Skin epidermis (tissue), 12 donors: ENCODE measurements around the gene ALOX5.
A peak's percentile ranks its signal among the peaks of the same experiment; 100 is the strongest.
"Not testable (repeated sequence)": the region's sequence is repeated elsewhere in the genome, so short reads cannot be mapped to it uniquely, and the experiment has no call there.

ENCODE experiments used
- H3K27ac ChIP-seq, 21 experiments: fragments of 200-600 bp; sonication (generic) in 11 of 21; one replicate each; pipeline ENCODE4 v1.5.0; 2020; ENCODE audit warnings: mild to moderate bottlenecking in 3 of 21, inconsistent platforms in 2 of 21, moderate library complexity in 2 of 21
- H3K4me3 ChIP-seq, 7 experiments: fragments of 200-600 bp; sonication (generic) in 2 of 7; one replicate each; pipeline ENCODE4 v1.5.0; 2020; ENCODE audit warnings: inconsistent platforms in 2 of 7, mild to moderate bottlenecking in 2 of 7, moderate library complexity in 1 of 7

ALOX5 gene

DNA sequence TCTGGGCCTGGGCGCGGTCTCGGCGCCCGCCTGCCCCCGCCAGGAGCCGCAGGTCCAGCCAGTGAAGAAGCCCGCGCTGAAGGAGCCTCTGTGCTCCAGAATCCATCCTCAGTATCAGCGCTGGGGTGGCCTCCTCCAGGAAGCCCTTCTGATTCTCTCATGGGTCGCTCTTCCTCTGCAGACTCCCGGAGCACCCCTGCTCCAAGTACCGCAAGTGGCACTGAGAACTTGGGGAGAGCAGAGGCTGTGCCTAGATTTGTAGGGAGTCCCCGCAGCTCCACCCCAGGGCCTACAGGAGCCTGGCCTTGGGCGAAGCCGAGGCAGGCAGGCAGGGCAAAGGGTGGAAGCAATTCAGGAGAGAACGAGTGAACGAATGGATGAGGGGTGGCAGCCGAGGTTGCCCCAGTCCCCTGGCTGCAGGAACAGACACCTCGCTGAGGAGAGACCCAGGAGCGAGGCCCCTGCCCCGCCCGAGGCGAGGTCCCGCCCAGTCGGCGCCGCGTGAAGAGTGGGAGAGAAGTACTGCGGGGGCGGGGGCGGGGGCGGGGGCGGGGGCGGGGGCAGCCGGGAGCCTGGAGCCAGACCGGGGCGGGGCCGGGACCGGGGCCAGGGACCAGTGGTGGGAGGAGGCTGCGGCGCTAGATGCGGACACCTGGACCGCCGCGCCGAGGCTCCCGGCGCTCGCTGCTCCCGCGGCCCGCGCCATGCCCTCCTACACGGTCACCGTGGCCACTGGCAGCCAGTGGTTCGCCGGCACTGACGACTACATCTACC lies at the start of gene ALOX5:
ALOX5 (plus strand) TSS at position 641 of the 774 bp plus-strand sequence; CDS start at position 705, 64 bp downstream.
- Histone ChIP-seq H3K27ac (peak within 1 kb of the TSS in 17 of 21 experiments; percentile 0 to 83 (median 36)), H3K4me3 (peak within 1 kb of the TSS; percentile 10 to 45 (median 35))

DNA sequence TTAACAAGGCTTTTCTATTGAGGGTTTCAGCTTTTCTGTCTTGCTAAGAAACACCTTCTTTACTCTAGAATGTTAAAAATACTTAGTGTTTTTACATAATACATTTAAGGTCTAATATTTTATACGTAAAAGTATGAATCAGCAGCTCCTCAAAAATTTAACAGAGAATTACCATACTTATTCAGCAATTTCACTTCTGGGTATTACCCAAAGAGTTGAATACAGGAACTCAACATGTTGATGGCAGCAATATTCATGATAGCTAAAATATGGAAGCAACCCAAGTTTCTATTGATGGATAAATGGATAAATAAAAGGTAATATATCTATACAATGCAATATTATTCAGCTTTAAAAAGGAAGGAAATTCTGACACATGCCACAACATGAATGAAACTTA lies 48.9 kb upstream of the ALOX5 start:
- no peak overlapping the region for H3K4me3 ChIP-seq
- H3K27ac ChIP-seq: no peak overlapping the region

DNA sequence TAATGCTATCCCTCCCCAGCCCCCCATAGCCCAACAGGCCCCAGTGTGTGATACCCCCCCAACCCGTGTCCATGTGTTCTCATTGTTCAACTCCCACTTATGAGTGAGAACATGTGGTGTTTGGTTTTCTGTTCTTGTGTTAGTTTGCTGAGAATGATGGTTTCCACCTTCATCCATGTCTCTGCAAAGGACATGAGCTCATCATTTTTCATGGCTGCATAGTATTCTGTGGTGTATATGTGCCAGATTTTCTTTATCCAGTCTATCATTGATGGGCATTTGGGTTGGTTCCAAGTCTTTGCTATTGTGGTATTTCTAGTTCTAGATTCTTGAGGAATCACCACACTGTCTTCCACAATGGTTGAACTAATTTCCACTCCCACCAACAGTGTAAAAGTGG lies 47.2 kb upstream of the ALOX5 start:
- not testable (repeated sequence) for H3K4me3 ChIP-seq, H3K27ac ChIP-seq

DNA sequence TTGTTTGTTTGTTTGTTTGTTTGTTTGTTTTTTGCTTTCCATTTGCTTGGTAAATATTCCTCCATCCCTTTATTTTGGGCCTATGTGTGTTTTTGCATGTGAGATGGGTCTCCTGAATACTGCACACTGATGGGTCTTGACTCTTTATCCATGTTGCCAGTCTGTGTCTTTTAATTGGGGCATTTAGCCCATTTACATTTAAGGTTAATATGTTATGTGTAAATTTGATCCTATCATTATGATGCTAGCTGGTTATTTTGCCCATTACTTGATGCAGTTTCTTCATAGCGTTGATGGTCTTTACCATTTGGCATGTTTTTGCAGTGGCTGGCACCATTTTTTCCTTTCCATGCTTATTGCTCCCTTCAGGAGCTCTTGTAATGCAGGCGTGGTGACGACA lies 42.2 kb upstream of the ALOX5 start:
- H3K4me3 ChIP-seq, H3K27ac ChIP-seq: not testable (repeated sequence)

DNA sequence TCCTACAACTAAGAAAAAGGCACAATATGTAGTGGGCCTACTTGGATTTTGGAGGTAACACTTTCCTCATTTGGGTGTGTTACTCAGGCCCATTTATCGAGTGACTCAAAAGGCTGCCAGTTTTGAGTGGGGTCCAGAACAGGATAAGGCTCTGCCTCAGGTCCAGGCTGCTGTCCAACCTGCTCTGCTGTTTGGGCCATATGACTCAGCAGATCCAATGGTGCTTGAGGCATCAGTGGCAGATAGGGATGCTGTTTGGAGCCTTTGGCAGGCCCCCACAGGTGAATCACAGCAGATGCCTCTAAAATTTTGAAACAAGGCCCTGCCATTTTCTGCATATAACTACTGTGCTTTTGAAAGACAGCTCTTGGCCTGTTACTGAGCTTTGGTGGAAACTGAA lies 34.1 kb upstream of the ALOX5 start:
- H3K4me3 ChIP-seq: no peak overlapping the region
- H3K27ac ChIP-seq: no peak overlapping the region

DNA sequence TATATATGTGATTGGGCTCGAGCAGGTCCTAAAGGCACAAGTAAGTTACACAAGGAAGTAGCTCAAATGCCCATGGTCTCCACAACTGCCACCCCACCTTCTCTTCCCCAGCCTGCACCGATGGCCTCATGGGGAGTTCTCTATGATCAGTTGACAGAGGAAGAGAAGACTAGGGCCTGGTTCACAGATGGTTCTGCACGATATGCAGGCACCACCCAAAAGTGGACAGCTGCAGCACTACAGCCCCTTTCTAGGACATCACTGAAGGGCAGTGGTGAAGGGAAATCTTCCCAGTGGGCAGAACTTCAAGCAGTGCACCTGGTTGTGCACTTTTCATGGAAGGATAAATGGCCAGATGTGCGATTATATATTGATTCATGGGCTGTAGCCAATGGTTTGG lies 33.6 kb upstream of the ALOX5 start:
- not testable (repeated sequence) for H3K4me3 ChIP-seq, H3K27ac ChIP-seq

DNA sequence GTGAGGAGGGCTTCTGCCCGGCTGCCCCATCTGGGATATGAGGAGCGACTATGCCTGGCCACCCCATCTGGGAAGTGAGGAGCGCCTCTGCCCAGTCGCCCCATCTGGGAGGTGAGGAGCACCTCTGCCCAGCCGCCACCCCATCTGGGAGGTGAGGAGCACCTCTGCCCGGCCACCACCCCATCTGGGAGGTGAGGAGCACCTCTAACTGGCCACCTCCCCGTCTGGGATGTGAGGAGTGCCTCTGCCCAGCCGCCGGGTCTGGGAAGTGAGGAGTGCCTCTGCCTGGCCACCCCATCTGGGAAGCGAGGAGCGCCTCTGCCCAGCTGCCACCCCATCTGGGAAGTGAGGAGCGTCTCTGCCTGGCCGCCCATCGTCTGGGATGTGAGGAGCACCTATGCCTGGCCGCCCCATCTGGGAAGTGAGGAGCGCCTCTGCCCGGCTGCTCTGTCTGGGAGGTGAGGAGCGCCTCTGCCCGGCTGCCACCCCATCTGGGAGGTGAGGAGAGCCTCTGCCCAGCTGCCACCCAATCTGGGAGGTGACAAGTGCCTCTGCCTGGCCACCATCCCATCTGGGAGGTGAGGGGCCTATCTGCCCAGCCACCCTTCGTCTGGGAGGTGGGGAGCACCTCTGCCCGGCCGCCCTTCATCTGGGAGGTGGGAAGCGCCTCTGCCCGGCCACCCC lies 27.2 kb upstream of the ALOX5 start:
- not testable (repeated sequence) for H3K27ac ChIP-seq, H3K4me3 ChIP-seq

DNA sequence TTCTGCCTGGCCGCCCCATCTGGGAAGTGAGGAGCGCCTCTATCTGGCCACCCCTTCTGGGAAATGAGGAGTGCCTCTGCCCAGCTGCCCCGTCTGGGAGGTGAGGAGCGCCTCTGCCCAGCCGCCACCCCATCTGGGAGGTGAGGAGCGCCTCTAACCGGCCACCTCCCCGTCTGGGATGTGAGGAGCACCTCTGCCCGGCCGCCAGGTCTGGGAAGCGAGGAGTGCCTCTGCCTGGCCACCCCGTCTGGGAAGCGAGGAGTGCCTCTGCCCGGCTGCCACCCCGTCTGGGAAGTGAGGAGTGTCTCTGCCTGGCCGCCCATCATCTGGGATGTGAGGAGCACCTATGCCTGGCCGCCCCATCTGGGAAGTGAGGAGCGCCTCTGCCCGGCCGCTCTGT lies 26.6 kb upstream of the ALOX5 start:
- H3K27ac ChIP-seq, H3K4me3 ChIP-seq: not testable (repeated sequence)

DNA sequence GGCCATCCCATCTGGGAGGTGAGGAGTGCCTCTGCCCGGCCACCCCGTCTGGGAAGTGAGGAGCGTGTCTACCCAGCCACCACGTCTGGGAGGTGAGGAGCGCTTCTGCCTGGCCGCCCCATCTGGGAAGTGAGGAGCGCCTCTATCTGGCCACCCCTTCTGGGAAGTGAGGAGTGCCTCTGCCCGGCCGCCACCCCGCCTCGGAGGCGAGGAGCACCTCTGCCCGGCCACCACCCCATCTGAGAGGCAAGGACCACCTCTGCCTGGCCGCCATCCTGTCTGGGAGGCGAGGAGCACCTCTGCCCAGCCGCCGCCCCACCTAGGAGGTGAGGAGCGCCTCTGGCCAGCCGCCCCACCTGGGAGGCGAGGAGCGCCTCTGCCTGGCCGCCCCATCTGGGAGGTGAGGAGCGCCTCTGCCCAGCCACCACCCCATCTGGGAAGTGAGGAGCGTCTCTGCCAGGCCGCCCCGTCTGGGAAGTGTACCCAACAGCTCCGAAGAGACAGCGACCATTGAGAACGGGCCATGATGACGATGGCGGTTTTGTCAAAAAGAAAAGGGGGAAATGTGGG lies 25.7 kb upstream of the ALOX5 start:
- H3K4me3 ChIP-seq, H3K27ac ChIP-seq: not testable (repeated sequence)

DNA sequence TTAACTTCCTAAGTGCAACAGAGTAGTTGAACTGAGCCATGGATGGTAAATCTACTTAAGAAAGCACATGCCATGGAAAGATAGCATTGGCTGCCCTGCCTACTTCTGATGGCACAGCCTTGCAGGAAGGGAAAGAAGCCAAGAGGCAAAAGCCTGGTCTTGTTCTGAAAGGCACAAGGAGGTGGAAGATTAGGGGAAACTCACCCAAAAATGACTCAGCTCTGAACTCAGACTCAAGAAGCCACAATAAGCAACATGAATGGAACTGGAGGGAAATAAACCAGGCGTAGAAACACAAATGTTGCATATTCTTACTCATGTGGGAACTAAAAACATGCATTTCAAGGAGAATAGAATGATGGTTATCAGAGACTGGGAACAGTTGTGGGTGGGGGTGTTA lies 20.8 kb upstream of the ALOX5 start:
- Histone ChIP-seq H3K4me3 (no peak overlapping the region), H3K27ac (no peak overlapping the region)

DNA sequence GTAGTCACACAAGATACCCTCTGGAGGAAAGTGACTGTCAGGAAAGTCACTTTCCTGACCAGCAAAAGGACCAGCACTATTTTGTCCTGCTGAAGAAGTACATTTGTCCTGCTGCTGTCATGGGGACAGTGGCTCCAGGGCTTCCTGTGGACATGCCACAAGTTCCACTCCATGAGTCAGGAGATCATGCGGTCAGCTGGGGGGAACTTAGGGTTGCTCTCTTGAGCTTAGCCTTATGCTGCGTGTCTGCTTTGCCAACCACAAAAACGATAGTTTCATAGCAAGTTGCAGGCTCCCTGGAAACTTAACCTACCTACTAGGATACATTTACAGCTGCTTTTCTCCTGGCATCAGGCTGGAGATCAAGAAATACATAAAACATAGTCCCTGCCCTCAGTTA lies 19.8 kb upstream of the ALOX5 start:
- Histone ChIP-seq H3K4me3 (no peak overlapping the region), H3K27ac (no peak overlapping the region)

DNA sequence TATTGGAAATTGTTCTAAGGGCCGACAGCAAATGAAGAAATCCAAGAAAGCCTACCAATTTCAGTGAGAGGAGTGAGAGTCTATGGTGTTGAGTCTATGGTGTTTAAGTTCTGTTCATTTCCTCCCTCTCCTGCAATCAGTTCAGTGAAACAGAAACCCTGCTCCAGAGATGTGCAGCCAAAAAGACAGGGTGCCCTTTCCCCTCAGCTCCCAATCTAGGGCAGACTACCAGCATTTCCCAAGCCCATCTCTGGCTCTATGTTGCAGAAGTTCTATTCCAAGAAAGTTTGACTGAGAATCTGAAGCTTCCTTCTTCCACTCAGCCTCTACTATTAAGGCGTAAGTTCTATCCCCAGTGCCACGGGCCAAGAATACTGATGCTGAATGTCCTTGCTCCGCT lies 18.5 kb upstream of the ALOX5 start:
- H3K4me3 ChIP-seq: no peak overlapping the region

DNA sequence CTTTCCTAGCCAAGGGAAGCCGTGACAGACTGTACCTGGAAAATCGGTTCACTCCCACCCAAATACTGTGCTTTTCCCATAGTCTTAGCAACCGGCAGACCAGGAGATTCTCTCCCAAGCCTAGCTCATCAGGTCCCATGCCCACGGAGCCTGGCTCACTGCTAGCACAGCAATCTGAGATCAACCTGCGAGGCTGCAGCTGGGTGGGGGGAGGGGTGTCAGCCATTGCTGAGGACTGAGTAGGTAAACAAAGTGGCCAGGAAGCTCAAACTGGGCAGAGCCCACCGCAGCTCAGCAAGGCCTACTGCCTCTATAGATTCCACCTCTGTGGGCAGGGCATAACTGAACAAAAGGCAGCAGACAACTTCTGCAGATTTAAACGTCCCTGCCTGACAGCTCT lies 15.1 kb upstream of the ALOX5 start:
- H3K27ac ChIP-seq, H3K4me3 ChIP-seq: not testable (repeated sequence)

More for the DNA sequence above, 18.5 kb upstream of the ALOX5 start:
- H3K27ac ChIP-seq: no peak overlapping the region

DNA sequence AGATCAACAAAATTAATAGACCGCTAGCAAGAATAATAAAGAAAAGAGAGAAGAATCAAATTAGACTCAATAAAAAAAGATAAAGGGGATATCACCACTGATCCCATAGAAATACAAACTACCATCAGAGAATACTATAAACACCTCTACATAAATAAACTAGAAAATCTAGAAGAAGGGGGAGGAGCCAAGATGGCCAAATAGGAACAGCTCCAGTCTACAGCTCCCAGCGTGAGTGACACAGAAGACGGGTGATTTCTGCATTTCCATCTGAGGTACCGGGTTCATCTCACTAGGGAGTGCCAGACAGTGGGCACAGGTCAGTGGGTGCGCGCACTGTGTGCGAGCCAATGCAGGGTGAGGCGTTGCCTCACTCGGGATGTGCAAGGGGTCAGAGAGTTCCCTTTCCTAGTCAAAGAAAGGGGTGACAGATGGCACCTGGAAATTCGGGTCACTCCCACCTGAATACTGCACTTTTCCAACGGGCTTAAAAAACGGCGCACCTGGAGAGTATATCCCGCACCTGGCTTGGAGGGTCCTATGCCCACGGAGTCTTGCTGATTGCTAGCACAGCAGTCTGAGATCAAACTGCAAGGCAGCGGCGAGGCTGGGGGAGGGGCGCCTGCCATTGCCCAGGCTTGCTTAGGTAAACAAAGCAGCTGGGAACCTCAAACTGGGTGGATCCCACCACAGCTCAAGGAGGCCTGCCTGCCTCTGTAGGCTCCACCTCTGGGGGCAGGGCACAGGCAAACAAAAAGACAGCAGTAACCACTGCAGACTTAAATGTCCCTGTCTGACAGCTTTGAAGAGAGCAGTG lies 11.8 kb upstream of the ALOX5 start:
- H3K4me3 ChIP-seq: peak overlapping the region in 1 of 7 experiments; percentile 2
- not testable (repeated sequence) for H3K27ac ChIP-seq

DNA sequence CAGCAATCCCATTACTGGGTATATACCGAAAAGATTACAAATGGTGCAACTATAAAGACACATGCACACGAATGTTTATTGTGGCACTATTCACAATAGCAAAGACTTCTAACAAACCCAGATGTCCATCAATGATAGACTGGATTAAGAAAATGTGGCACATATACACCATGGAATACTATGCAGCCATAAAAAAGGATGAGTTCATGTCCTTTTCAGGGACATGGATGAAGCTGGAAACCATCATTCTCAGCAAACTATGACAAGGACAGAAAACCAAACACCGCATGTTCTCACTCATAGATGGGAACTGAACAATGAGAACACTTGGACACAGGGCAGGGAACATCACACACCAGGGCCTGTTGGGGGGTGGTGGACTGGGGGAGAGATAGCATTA lies 6.4 kb upstream of the ALOX5 start:
- not testable (repeated sequence) for H3K27ac ChIP-seq, H3K4me3 ChIP-seq

DNA sequence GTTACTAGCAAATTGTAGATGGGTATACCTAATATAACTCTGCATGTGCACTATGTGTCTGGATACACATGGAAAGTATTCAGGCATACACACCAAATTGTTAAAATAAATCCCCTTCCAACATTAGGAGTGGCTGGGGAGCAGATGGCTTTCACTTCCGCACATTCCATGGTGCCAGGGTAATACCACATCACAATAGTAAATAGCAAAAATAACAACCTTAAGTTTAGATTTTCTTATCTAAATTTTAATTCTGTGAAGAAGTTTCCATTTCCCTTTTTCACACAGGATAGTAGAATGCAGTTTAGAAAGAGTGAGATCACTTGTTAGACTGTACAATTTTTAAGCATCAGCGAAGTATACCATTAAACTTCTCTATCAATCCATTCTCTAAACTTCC lies 5.8 kb upstream of the ALOX5 start:
- H3K27ac ChIP-seq: no peak overlapping the region
- H3K4me3 ChIP-seq: no peak overlapping the region

DNA sequence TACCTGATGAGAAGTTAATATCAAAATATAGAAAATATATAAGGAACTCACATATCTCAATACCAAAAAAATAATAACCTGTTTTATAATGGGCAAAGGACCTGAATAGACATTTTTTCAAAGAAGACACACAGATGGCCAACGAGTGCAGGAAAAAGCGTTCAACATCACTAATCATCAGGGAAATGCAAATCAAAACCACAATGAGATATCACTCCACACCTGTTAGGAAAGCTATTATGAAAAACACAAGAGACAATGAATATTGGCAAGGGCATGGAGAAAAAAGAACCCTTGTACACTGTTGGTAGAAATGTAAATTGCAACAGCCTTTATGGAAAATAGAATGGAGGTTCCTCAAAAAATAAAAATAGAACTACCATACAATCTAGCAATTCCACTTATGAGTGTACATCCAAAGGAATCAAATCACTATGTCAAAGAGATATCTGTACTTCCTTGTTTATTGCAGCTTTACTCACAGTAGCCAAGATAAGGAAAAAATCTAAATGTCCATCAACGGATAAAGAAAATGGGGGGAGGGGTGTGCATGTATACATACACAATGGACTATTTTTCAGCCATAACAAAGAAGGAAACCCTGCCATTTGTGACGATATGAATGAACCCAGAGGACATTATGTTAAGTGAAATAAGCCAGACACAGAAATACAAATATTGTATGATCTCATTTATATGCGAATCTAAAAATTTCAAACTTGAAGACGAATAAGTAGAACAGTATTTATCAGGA lies 3.6 kb upstream of the ALOX5 start:
- H3K4me3 ChIP-seq: no peak overlapping the region
- H3K27ac ChIP-seq: no peak overlapping the region

DNA sequence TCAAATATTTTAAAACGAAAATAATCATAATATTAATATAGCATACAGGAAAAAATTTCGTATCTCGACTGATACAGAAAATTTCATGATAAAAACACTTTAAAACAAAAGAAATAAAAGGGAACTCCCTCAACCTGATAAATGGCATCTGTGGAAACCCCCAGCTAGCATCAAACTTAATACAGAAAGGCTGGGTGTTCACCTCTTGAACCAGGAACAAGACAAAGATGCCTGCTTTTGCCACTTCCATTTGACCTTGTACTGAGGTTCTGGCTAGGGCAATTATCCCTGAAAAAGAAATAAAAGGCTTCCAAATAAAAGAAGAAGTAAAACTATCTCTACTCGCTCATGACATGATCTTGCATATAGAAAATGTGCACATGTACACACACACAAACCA lies 2.5 kb upstream of the ALOX5 start:
- no peak overlapping the region for H3K4me3 ChIP-seq
- H3K27ac ChIP-seq: no peak overlapping the region

DNA sequence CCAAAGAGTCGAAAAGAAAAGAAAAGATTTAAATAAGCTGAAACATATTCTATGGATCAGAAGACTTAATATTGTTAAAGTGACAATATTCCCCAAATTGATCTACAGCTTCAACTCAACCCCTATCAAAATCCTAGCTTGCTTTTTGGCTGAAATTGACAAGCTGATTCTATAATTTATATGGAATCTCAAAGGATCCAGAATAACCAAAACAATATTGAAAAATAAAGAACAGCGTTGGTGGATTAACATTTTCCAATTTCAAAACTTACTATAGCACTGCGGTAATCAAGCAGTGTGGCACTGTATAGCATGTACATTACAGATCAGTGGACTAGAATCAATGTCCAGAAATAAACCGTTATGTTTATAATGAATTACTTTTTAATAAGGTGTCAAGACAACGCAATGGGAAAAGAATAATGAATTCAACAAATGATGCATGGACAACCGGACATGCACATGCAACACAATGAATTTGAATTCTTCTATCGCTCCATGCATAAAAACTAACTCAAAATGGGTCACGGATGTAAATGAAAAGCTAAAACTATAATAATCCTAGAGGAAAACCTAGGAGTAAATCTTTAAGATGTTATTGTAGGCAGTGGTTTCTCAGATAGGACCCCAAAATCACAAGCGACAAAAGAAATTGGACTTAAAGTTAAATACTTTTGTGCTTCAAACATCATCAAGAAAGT lies 1.6 kb upstream of the ALOX5 start:
- Histone ChIP-seq H3K4me3 (no peak overlapping the region), H3K27ac (no peak overlapping the region)
